Lung microvascular endothelial cell (primary cell): ENCODE data around the gene NOTUM. TPM values are rescaled to one million over a fixed set of nuclear protein-coding genes. Genes with fewer than 3 reads are reported as not detected.
"Not testable (repeated sequence)": the region's sequence is repeated elsewhere in the genome, so short reads cannot be mapped to it uniquely, and the experiment has no call there.

ENCODE experiments used
- DNase-seq, 2 donors: peaks; one replicate each; pipeline versions ENCODE4 v3.0.0 to v3.0.0-alpha.2; 2010; ENCODE audit warnings: low read depth in 2 of 2
- total RNA-seq: library from RNA; depleted of rRNA; stranded (reverse); fragments of >200 nt; gene quantifications from 2 replicates; pipeline ENCODE4 v1.2.1, GENCODE V29; 2014

The NOTUM gene
- total RNA-seq, 1 donor from 2014 or later, result under 0.01 TPM

DNA sequence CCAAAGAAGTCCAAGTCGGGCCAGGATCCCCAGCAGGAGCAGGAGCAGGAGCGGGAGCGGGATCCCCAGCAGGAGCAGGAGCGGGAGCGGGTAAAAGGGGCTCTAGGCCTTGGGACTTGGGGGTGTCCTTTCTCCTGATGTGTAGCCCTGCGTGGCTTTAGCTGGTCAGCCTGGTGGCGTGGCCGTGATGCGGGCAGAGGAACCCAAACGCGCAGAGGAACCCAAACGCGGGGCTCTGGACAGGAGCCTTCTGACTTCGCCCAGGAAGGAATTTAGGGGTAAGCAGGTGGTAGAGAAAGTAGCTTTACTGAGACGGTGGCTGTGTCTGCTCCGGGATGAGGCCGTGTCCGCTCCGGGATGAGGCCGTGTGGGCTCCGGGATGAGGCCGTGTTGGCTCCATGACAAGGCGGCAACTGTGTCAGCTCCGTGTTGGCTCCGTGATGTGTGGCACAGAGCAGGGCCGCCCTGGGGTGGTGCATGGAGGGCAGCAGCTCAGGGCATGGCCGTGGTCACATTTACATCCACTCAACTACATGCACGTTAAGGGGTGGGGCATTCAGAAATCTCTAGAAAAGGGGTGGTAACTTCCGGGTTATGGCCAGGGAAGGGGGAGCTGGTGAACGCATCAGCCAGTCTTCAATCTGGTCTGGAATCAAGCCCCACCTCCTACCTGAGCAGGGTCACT, 35.9 kb upstream of the NOTUM start:
- no peak for DNase-seq

DNA sequence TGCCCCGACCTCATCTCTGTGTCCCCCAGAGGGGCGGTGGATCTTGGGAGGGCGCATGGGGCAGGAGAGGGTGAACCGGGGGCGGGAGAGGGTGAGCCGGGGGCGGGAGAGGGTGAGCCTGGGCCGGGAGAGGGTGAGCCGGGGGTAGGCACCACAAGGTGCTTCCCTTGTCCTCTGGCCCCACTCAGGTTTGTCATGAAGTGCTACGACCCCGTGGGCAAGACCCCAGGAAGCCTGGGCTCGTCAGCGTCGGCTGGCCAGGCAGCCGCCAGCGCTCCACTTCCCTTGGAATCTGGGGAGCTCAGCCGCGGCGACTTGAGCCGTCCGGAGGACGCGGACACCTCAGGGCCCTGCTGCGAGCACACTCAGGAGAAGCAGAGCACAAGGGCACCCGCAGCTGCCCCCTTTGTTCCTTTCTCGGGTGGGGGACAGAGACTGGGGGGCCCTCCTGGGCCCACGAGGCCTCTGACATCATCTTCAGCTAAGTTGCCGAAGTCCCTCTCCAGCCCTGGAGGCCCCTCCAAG, 35.3 kb upstream of the NOTUM start:
- no peak for DNase-seq

GRCh38 chr17:81995463-81996231, 34.7 kb upstream of the NOTUM start:
- no peak for DNase-seq

- DNase-seq, result no peak
Measured at GRCh38 chr17:81994593-81995462, 33.8 kb upstream of the NOTUM start.

DNA sequence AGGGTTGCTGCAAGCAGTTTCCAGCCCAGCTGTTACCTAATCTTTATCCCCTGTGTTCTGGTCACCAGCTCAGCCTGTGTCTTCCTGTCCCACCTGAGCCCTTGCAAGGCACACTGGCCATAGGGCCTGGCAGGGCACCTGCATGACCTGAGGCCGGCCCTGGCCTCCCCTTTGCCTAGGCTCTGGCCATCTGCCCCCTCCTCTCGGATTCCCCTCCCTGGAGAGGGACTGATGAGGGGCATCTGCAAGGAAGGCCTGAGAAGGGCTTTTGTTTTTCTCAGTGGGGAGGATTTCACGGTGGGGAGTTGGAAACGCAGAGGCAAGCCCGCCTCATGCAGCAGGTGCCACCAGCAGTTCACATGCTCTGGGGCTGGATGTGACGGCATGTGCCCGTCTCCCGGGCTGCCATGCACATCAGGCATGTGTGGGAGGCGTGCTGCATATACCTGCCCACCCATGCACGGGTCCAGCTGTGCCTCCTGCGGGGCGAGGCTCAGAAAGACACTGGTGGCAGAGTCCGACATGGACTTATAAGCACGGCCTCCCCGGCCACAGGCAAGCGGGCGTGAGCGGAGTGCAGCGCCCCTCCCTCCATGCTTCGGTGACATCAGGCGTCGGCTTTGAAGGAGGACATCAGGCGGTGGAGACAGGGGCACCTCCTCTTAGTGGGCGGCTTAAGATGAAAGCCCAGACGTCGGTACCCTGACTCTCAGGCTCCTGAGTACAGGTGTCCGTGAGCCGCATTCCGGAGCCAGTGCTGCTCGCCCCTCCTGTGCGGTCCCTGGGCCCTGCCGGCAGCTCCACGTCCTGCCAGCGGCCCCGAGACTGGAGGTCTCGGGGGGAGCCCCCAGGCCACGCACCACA, 33.0 kb upstream of the NOTUM start:
- no peak for DNase-seq

DNA sequence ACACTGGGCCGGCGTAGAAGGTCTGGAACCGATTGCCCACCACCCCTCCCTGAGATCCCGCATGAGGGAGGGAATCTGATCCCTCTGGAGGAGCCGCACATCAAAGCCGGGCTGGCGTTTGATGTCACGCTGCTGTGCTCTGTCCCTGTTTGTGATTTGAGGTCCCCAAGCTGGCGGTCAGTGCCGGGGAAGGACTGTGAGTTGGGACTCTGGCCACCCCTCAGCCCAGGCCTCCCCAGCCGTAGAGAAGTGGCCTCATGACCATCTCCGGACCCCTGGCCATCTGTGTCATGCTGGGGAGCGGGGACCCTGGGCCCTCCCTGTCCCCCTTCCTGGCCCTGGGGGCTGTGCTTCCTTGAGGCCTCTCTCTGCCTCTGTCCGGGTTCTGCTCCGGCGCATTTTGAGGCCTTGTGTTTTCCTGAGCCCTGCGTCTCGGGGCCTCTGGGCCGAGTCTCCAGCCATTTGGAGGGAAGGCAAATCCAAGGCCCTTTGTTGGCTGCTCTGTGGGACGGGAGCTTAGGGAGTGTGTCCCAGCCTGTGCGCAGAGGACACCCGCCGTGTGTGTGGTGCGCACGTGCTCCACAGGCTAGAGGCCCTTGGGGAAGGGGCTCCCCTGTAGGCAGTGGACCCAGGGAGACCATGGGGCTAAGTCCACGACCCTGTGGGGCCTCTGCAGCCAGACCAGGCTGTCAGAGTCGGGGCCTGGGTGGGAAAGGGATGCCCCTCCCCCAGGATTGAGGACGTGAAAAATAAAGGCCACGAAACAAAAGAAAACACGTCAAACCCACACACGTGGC, 31.5 kb upstream of the NOTUM start:
- no peak for DNase-seq

DNA sequence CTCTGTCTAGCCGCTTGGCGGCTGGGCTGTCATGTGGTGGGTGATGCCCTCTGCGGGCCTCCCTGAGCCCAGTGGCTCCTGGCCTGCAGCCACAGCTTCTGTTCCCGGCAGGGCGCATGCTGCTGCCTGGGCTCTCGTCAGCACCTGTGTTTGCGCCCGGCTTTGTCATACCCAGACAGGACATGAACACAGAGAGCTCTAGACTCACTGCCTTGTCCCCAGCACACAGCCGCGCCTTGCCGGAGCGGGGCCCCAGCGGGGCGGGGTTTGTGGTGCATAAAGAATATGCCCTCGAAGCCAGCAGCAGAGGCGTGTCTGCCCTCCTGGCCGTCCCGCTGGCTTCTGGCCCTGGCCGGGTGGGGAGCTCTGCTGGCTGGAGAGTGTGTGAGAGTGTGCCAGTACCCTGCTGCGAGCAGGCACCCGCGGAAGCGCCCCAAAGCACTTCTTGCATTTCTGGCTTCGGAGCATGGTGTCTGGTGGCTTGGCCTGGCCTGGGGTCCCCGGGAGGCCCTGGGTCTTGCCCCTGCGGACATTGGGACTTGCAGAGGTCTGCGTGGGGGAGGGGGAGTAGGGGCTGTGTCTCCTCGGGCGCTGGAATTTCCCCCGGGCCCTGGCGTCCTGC, 30.8 kb upstream of the NOTUM start:
- DNase-seq, result peak; percentile 54 to 70

DNA sequence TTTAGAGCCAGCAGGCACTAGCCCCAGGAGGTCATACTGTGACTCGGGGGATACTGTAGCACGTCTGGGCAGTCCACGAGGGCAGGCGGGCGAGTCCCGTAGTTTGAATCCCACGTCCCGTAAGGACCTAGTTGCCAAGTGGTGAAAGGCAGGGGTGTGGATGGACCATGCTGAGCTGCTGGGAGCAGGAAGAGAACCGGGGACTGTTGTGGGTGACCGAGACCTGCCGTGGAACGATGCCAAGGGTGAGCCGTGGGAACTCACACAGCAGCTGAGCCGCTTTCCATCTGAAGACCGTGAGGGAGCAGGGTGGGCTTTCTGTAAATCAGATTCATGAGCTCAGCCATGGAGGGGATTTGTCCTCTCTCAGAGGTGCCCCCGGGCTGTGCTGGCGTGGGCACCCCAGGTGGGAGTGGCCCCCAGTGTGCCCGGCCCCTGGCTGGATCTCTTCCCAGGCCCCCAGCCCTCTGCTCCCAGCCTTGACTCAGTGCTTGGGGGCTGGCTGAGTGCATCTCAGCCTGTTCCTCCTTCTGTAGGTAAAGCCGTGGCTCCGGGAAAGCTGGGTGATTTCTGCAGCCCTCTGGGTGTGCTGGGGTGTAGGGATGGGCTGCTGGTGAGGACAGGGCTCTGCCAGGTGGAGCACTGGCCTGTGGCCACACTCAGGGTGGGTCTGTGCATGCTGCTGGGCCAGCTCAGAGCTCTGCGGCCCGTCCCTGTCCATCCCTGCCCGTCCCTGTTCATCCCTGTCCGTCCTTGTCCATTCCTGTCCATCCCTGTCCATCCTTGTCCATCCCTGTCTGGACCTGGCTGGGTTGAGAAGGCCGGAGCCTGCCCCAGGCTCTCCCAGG, 30.1 kb upstream of the NOTUM start:
- DNase-seq, result no peak

GRCh38 chr17:81987161-81987770, 26.3 kb upstream of the NOTUM start:
- no peak for DNase-seq

GRCh38 chr17:81986606-81987005, 25.6 kb upstream of the NOTUM start:
- DNase-seq, result no peak

DNA sequence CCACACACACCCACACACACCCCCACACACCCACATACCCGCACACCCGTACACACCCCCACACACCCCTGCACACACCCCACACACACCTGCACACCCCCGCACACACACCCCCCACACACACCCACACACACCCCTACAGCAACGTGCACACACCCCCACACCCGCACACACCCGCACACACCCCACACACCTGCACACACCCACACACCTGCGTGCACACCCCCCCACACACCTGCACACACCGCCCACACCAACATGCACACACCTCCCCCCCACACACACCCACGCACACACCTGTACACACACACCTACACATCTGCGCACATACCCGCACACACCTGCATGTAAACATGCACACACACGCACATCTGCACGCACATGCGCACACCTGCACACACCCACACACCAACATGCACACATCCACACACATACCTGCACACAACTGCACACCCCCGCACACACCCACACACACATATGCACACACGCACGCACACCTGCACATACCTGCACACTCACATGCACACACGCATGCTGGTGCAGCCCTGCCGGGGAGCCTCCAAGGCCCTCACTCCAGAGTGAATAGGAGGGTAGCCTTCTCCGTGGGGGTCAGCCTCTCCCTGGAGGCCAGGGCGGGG, 23.9 kb upstream of the NOTUM start:
- DNase-seq, result no peak

DNA sequence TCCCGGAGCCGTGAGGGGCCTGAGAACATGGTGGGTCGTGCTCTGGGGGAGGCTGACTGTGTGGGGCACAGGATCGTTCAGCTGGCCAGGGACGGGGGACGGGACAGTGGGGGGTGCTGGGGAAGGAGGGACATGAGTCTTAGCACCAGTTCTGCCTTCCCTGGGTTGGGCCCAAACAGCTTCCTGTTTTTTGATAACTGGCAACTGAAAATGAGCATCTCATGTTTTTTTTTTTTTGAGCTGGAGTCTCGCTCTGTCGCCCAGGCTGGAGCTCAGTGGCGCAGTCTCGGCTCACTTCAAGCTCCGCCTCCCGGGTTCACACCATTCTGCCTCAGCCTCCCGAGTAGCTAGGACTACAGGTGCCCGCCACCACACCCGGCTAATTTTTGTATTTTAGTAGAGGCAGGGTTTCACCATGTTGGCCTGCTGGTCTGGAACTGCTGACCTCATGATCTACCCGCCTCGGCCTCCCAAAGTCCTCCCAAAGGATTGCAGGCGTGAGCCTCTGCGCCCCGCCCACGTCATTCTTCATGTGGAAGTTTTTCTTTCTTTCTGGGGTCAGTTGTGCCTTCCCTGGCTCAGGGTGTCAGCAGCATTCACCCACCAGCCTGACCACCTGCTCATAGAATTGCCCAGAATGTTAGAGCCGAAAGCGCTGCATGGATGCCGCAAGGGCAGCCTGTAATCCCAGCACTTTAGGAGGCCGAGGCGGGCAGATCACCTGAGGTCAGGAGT, 22.8 kb upstream of the NOTUM start:
- DNase-seq, result no peak

GRCh38 chr17:81983011-81983638, 22.1 kb upstream of the NOTUM start:
- DNase-seq, result no peak

DNA sequence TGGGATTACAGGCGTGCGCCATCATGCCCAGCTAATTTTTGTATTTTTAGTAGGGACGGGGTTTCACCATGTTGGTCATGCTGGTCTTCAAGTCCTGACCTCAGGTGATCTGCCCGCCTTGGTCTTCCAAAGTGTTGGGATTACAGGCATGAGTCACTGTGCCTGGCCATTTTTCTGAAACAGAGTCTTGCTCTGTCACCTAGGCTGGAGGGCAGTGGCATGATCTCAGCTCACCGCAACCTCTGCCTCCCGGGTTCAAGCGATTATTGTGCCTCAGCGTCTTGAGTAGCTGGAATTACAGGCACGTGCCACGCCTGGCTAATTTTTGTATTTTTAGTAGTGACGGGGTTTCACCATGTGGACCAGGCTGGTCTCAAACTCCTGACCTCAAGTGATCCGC, 20.5 kb upstream of the NOTUM start:
- DNase-seq, result not testable (repeated sequence)

- DNase-seq, result no peak
Measured at GRCh38 chr17:81980707-81981343, 19.8 kb upstream of the NOTUM start.

DNA sequence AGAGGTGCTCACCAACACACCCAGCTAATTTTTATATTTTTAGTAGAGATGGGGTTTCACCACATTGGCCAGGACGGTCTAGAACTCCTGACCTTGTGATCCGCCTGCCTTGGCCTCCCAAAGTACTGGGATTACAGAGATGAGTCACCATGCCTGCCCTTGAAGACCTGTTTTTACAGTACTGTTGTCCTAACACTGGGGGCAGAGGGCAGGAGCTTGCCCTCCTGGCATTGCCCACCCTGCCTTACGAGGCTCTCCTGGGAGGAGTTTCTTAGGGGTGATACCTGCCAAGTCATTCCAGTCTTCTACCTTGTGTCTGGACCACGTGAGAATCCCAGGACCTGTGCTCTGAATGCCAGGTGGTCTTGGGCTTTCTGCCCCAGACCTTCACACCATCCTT, 19.1 kb upstream of the NOTUM start:
- DNase-seq, result no peak
